Breast epithelium (tissue), 3 donors: ENCODE results near the gene MRPL42.

Experiments
- CTCF ChIP-seq, 3 donors: fragments of 450-650 bp; IDR thresholded peaks; one replicate each; pipeline ENCODE4 v1.5.1; 2016 to 2017; ENCODE audit warnings: antibody characterized with exemption in 3 of 3, mild to moderate bottlenecking in 3 of 3, moderate library complexity in 3 of 3
- POLR2A ChIP-seq: fragments of 450-650 bp; IDR thresholded peaks from one replicate; pipeline ENCODE4 v1.6.1; 2016; ENCODE audit warnings: antibody characterized with exemption, mild to moderate bottlenecking, moderate library complexity
- POLR2AphosphoS5 ChIP-seq, 3 donors: sonication (generic); formaldehyde crosslinking; IDR thresholded peaks; one replicate each; pipeline ENCODE4 v1.6.1; 2017; ENCODE audit warnings: antibody characterized with exemption in 3 of 3

DNA sequence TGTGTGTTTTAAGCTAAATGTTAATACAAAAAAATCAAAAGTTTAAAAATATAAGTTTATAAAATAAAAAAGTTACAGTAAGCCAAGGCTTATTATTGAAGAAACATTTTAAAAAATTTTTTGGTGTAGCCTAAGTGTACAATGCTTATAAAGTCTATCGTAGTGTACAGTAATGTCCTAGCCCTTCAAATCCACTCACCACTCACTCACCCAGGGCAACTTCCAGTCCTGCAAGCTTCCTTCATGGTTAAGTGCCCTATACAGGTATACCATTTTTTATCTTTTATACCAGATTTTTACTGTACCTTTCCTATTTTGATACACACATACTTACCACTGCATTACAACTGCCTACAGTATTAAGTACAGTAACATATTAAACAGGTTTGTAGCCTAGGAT is 37.5 kb upstream of the MRPL42 start:
- TF ChIP-seq CTCF (IDR thresholded peaks at IDR 0.05) (no peak), POLR2AphosphoS5 (IDR thresholded peaks at IDR 0.05) (no peak), POLR2A (no peak)
